ENCODE measurements around the gene ZNF362. TPM values are rescaled to one million over a fixed set of nuclear protein-coding genes. Genes with fewer than 3 reads are reported as not detected.
A peak's percentile ranks its signal among the peaks of the same experiment; 100 is the strongest.

ZNF362 gene
- total RNA-seq, 1 experiment from 2014 or later, result 31.7 TPM

GRCh38 chr1:33268457-33268856, 12.2 kb downstream of the ZNF362 start:
- Histone ChIP-seq H3K27me3 (ENCODE audit: control insufficient read depth, insufficient read depth, low read length) (no peaks in the 10 kb centered on the region), H3K36me3 (replicated peaks; ENCODE audit: control insufficient read depth, insufficient read depth, low read length) (peaks cover 2% of the 10 kb centered on the region), H3K4me3 (ENCODE audit: insufficient read depth, low read depth, low read length) (no peak overlapping the region)
- no peak for DNase-seq

- DNase-seq, result no peak
- Histone ChIP-seq H3K4me3 (ENCODE audit: insufficient read depth, low read depth, low read length) (no peak overlapping the region), H3K27me3 (ENCODE audit: control insufficient read depth, insufficient read depth, low read length) (no peaks in the 10 kb centered on the region), H3K36me3 (replicated peaks; ENCODE audit: control insufficient read depth, insufficient read depth, low read length) (peaks cover 2% of the 10 kb centered on the region)
These were observed 12.8 kb downstream of the ZNF362 start for GRCh38 chr1:33268927-33269610.

GRCh38 chr1:33269621-33270020, 13.3 kb downstream of the ZNF362 start:
- peaks cover 2% of the 10 kb centered on the region for H3K36me3 ChIP-seq (replicated peaks; ENCODE audit: control insufficient read depth, insufficient read depth, low read length)
- no peaks in the 10 kb centered on the region for H3K27me3 ChIP-seq (ENCODE audit: control insufficient read depth, insufficient read depth, low read length)
- H3K4me3 ChIP-seq (ENCODE audit: insufficient read depth, low read depth, low read length), result no peak overlapping the region
- no peak for DNase-seq

DNA sequence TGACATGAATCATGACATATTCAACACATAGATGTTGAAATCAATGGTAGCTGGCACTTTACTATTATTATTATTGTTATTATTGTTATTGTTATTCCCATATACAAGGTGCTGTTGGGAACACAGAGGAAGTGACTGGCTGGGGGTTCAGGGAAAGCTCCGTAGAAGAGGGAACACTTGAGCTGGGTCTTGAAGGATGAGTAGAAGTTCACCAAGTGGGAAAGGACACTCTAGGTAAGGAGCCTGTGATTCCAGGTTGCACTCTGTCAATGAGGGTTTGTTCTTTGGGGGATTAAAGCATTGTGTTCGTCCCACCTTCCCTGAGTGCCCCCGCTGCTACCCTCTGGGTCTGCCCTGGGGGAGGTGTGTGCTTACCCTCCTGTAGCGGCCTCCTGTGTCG, 14.1 kb downstream of the ZNF362 start:
- DNase-seq, result no peak

DNA sequence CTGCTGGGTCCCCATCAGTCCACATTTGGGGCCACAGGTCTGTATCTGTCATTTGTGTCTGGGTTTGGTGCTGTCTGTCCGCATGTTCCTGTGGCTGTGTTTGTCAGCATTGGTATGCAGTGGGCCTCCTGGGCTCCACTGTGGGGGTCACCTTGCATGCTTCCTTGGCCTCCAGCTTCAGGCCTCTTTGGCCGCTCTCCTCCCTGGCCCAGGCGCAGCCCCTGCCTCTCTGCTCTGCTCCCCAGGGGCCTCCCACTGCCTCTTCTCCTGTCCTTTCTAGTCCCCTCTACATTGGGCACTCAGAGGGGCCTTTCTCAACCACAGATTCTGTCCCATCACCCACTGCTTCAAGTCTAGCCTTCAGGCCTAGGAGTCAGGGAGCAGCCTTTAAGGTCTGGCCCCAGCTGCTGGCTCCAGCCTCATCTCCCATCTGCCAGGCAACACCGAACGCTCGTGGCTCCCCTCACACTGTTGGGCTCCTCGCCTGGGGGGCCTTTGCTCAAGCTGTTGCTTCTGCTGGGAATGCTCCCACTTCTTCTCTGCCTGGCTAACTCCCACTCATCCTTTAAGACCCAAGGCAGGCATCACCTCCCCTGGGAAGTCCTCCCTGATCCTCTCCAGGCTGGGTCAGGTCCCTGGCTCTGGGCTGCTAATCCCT, 14.6 kb downstream of the ZNF362 start:
- H3K27me3 ChIP-seq (ENCODE audit: control insufficient read depth, insufficient read depth, low read length), result no peaks in the 10 kb centered on the region
- no peak overlapping the region for H3K4me3 ChIP-seq (ENCODE audit: insufficient read depth, low read depth, low read length)
- H3K36me3 ChIP-seq (replicated peaks; ENCODE audit: control insufficient read depth, insufficient read depth, low read length), result peaks cover 2% of the 10 kb centered on the region
- DNase-seq, result no peak

More for the DNA sequence above, 14.1 kb downstream of the ZNF362 start:
- no peaks in the 10 kb centered on the region for H3K27me3 ChIP-seq (ENCODE audit: control insufficient read depth, insufficient read depth, low read length)
- no peak overlapping the region for H3K4me3 ChIP-seq (ENCODE audit: insufficient read depth, low read depth, low read length)
- peaks cover 2% of the 10 kb centered on the region for H3K36me3 ChIP-seq (replicated peaks; ENCODE audit: control insufficient read depth, insufficient read depth, low read length)

DNA sequence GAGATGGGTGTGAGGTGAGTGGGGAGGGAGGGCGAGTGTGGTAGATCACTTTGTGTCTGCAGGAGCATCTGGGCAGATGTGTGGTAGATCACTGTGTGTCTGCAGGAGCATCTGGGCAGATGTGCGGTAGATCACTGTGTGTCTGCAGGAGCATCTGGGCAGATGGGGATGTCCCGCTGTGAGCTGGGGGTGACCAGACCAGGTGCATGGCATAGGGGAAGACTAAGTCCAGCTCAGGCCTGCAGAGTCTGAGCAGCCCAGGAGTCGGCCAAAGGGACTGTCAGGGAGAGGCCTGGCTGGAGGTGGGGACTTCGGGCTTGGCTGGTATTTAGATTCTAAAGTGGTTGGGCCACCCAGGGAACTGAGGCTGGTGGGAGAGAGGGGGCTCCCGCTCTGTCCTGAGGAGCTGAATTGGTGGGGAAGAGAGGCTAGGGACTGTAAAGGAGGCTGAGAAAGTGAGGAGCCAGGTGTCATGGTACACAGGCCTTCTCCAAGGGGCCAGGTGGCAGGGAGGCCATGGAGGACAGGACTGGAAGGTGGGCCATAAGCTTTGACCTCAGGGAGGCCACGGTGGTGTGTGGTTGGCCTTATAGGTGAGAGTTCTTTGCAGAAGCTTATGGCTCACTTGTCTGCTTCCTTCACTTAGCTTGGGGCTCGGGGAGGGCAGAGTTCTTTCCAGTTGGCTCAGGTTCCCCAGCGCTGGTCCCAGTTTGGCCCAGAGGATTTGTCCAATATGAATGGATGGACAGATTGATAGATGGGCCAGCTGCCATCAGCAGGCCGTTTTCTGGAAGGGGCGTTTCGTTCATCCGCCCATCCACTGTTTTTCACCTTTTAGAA, 15.6 kb downstream of the ZNF362 start:
- H3K36me3 ChIP-seq (replicated peaks; ENCODE audit: control insufficient read depth, insufficient read depth, low read length), result peaks cover 4% of the 10 kb centered on the region
- H3K27me3 ChIP-seq (ENCODE audit: control insufficient read depth, insufficient read depth, low read length), result no peaks in the 10 kb centered on the region
- H3K4me3 ChIP-seq (ENCODE audit: insufficient read depth, low read depth, low read length), result no peak overlapping the region
- DNase-seq, result no peak

DNA sequence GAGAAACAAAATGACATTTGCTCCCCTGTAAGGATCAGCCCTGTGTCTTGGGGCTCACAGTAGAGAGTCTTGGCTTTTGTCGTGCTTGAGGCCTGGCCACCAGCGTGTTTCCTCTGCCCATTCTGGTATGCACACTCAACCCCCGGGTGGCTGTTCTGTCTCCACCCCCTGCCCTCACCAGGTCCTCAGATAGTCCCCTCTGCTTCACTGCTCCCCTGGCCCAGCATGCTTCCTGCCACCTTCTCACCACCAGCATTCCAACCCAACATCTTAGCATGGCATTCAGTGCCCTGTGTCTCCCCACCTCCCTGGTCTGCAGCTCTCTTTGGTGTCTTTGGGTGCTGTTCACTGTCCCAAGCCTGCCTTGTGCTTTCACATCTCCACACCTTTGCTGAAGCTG, 16.2 kb downstream of the ZNF362 start:
- peaks cover 6% of the 10 kb centered on the region for H3K36me3 ChIP-seq (replicated peaks; ENCODE audit: control insufficient read depth, insufficient read depth, low read length)
- no peak for DNase-seq

DNA sequence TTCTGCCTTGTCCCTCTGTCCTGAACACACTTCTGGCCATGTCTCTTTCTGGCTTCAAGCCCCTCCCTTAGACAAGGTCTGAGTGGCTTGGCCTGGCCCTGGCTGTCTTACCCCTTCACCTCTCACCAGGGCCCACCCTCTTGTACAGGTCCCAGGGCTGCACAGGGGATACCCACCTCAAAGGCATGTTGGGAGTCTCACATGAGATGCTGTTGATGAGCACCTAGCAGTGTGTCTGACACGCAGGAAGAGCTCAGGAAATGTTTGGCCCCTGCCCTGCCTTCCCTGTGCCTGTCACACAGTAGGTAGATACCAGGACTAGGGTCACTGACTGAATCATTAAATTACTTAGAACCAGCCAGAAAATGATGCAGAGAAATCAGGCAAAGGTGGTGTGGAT, 16.6 kb downstream of the ZNF362 start:
- no peak overlapping the region for H3K4me3 ChIP-seq (ENCODE audit: insufficient read depth, low read depth, low read length)
- peaks cover 8% of the 10 kb centered on the region for H3K36me3 ChIP-seq (replicated peaks; ENCODE audit: control insufficient read depth, insufficient read depth, low read length)
- H3K27me3 ChIP-seq (ENCODE audit: control insufficient read depth, insufficient read depth, low read length), result no peaks in the 10 kb centered on the region
- no peak for DNase-seq

More for the DNA sequence above, 16.2 kb downstream of the ZNF362 start:
- no peak overlapping the region for H3K4me3 ChIP-seq (ENCODE audit: insufficient read depth, low read depth, low read length)
- H3K27me3 ChIP-seq (ENCODE audit: control insufficient read depth, insufficient read depth, low read length), result no peaks in the 10 kb centered on the region

DNA sequence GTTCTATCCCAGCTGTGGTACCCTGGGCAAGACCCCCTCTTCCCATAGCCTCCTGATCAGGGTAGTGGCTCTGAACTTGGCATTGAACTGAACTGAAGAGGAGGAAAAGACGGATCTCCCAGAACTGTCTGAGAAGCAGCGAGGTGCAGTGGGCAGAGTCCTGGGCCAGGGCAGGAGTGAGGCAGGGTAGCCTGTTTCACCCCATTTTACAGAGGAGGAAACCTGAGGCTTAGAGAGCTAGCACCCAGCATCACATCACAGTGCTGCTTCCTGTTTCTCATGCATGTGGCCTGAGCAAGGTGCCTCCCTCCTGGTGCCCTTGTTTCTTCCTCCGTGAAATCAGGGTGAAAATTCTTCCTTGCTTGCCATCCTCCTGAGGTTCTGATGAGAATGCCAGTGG, 17.1 kb downstream of the ZNF362 start:
- Histone ChIP-seq H3K36me3 (replicated peaks; ENCODE audit: control insufficient read depth, insufficient read depth, low read length) (peaks cover 8% of the 10 kb centered on the region), H3K27me3 (ENCODE audit: control insufficient read depth, insufficient read depth, low read length) (no peaks in the 10 kb centered on the region), H3K4me3 (ENCODE audit: insufficient read depth, low read depth, low read length) (no peak overlapping the region)
- DNase-seq, result no peak

DNA sequence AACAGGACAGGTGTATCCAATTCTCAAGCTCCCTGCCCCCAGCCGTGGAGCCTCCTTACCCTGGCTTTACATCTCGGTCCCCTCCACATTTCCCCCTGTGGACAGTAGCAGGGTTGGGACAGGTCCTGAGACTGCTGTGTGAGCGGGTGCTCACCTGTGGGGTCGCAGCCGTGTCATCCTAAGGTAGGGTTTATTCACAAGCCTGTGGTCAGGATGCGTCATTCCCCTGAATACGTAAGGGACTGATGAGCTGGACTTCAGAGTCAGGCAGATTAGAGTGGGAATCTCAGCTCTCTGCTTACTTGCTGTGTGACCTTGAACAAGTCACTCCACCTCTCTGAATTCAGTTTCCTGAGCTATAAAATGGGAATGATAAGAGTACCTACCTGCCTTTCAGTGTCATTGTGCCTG, 17.7 kb downstream of the ZNF362 start:
- peaks cover 8% of the 10 kb centered on the region for H3K36me3 ChIP-seq (replicated peaks; ENCODE audit: control insufficient read depth, insufficient read depth, low read length)
- no peak for DNase-seq
- H3K4me3 ChIP-seq (ENCODE audit: insufficient read depth, low read depth, low read length), result no peak overlapping the region
- H3K27me3 ChIP-seq (ENCODE audit: control insufficient read depth, insufficient read depth, low read length), result no peaks in the 10 kb centered on the region

DNA sequence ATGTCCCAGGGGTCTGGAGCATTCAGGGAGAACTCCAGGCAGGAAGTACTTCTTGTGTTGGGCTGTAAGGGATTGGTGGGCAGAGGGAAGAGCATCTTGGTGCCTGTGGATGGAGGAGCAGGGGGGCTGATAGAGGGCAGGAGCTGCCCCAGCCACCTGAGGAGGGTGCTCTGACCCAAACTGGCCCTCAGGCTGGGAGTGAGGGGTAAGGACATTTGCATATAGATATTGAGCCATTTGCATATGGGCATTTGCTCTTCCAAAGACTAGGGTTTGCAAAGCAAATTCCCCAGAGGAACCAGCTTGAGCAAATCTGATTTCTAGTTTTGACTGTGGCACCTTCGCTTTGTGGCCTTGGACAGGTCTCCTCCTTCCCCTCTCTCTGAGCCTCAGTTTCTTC, 18.2 kb downstream of the ZNF362 start:
- H3K36me3 ChIP-seq (replicated peaks; ENCODE audit: control insufficient read depth, insufficient read depth, low read length), result peaks cover 8% of the 10 kb centered on the region
- no peaks in the 10 kb centered on the region for H3K27me3 ChIP-seq (ENCODE audit: control insufficient read depth, insufficient read depth, low read length)
- no peak overlapping the region for H3K4me3 ChIP-seq (ENCODE audit: insufficient read depth, low read depth, low read length)
- DNase-seq, result peak; percentile 64

DNA sequence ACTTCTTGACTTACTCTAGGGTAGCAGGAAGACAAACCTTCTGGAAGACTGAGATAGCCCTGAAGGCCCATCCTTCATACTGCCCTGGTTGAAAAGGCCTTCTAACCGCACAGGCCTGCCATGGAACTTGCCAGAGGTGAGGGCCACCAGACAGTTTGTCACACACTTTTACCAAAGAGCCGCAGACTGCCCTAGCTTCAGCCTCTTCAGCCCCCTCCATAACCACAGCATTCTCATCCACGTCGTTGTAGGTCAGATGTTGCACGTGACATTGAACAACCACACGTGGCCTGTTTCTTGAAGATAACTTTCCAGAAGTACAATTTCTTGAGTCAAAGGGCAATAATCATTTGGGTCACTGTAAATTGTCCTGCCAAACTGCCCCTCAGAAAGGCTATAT, 18.9 kb downstream of the ZNF362 start:
- DNase-seq, result no peak
- Histone ChIP-seq H3K27me3 (ENCODE audit: control insufficient read depth, insufficient read depth, low read length) (no peaks in the 10 kb centered on the region), H3K4me3 (ENCODE audit: insufficient read depth, low read depth, low read length) (no peak overlapping the region), H3K36me3 (replicated peaks; ENCODE audit: control insufficient read depth, insufficient read depth, low read length) (peaks cover 7% of the 10 kb centered on the region)

- DNase-seq, result no peak
- no peak overlapping the region for H3K4me3 ChIP-seq (ENCODE audit: insufficient read depth, low read depth, low read length)
- H3K36me3 ChIP-seq (replicated peaks; ENCODE audit: control insufficient read depth, insufficient read depth, low read length), result peaks cover 7% of the 10 kb centered on the region
- no peaks in the 10 kb centered on the region for H3K27me3 ChIP-seq (ENCODE audit: control insufficient read depth, insufficient read depth, low read length)
These were observed 19.6 kb downstream of the ZNF362 start for GRCh38 chr1:33275706-33276572.

Data from H7 (cell line).